Mesenchymal stem cell (in vitro differentiated cells and primary cell): ENCODE results near the gene SERPINB6.

Experiments used
- DNase-seq: peaks from one replicate; pipeline ENCODE4 v3.0.0-alpha.2; 2013
- H2AFZ ChIP-seq: one replicate; pipeline ENCODE4 v1.6.1; 2013; ENCODE audit warnings: low read depth, mild to moderate bottlenecking, control low read depth, inconsistent platforms, low read length, moderate library complexity
- H2AK5ac ChIP-seq: 2 replicates; pipeline ENCODE4 v1.6.1; 2013; ENCODE audit warnings: low read length, moderate library complexity, mild to moderate bottlenecking, inconsistent platforms; ENCODE audit not compliant: severe bottlenecking
- H2BK120ac ChIP-seq: one replicate; pipeline ENCODE4 v1.6.1; 2013; ENCODE audit warnings: low read depth, mild to moderate bottlenecking, inconsistent platforms, low read length, moderate library complexity
- H2BK12ac ChIP-seq, 2 experiments: one replicate each; pipeline ENCODE4 v1.6.1; 2013; ENCODE audit warnings: inconsistent platforms in 2 of 2, low read length in 2 of 2, mild to moderate bottlenecking in 2 of 2, moderate library complexity in 2 of 2, control low read depth in 1 of 2
- H2BK15ac ChIP-seq: one replicate; pipeline ENCODE4 v1.6.1; 2013; ENCODE audit warnings: mild to moderate bottlenecking, low read depth, inconsistent platforms; ENCODE audit not compliant: poor library complexity, severe bottlenecking
- H2BK5ac ChIP-seq: 2 replicates; pipeline ENCODE4 v1.6.1; 2013; ENCODE audit warnings: low read depth, mild to moderate bottlenecking, low read length, control low read depth, inconsistent platforms; ENCODE audit not compliant: poor library complexity, severe bottlenecking
- H3K14ac ChIP-seq, 2 experiments: one replicate each; pipeline ENCODE4 v1.6.1; 2013; ENCODE audit warnings: inconsistent platforms in 2 of 2, low read length in 2 of 2, control low read depth in 1 of 2, mild to moderate bottlenecking in 1 of 2, moderate library complexity in 1 of 2
- H3K18ac ChIP-seq, 2 experiments: one replicate each; pipeline ENCODE4 v1.6.1; 2013; ENCODE audit warnings: inconsistent platforms in 2 of 2, low read length in 2 of 2, control low read depth in 1 of 2, low read depth in 1 of 2, mild to moderate bottlenecking in 1 of 2
- H3K23ac ChIP-seq, 2 experiments: one replicate each; pipeline ENCODE4 v1.6.1; 2013; ENCODE audit warnings: inconsistent platforms in 2 of 2, low read length in 2 of 2, mild to moderate bottlenecking in 2 of 2, moderate library complexity in 2 of 2, control low read depth in 1 of 2
- H3K27ac ChIP-seq: 2 replicates; pipeline ENCODE4 v1.5.1; 2013; ENCODE audit warnings: mild to moderate bottlenecking, moderate library complexity, low read length, control low read depth, inconsistent platforms; ENCODE audit not compliant: poor library complexity, severe bottlenecking
- H3K27me3 ChIP-seq, 2 experiments: 2 replicates each; pipeline versions ENCODE4 v1.6.1 to v1.7.0; 2013; ENCODE audit warnings: low read length in 2 of 2, mild to moderate bottlenecking in 2 of 2, moderate library complexity in 2 of 2, control low read depth in 1 of 2, inconsistent platforms in 1 of 2; ENCODE audit not compliant: control insufficient read depth in 1 of 2, insufficient read depth in 1 of 2
- H3K36me3 ChIP-seq, 2 experiments: 2 replicates each; pipeline versions ENCODE4 v1.6.1 to v1.7.0; 2013; ENCODE audit warnings: low read length in 2 of 2, control low read depth in 1 of 2, inconsistent platforms in 1 of 2, low read depth in 1 of 2, mild to moderate bottlenecking in 1 of 2; ENCODE audit not compliant: insufficient read depth in 2 of 2, control insufficient read depth in 1 of 2
- H3K4ac ChIP-seq, 2 experiments: one replicate each; pipeline ENCODE4 v1.6.1; 2013; ENCODE audit warnings: inconsistent platforms in 2 of 2, low read length in 2 of 2, mild to moderate bottlenecking in 2 of 2, moderate library complexity in 2 of 2, control low read depth in 1 of 2, low read depth in 1 of 2
- H3K4me1 ChIP-seq: 2 replicates; pipeline ENCODE4 v1.6.1; 2013; ENCODE audit warnings: low read depth, low read length, control low read depth; ENCODE audit not compliant: control insufficient read depth, insufficient read depth
- H3K4me2 ChIP-seq: 2 replicates; pipeline ENCODE4 v1.6.1; 2013; ENCODE audit warnings: low read length, mild to moderate bottlenecking, inconsistent platforms; ENCODE audit not compliant: poor library complexity, severe bottlenecking
- H3K4me3 ChIP-seq, 2 experiments: 2 replicates each; pipeline versions ENCODE4 v1.5.1 to v1.7.0; 2013; ENCODE audit warnings: low read length in 2 of 2, mild to moderate bottlenecking in 2 of 2, control low read depth in 1 of 2, low read depth in 1 of 2; ENCODE audit not compliant: insufficient read depth in 1 of 2
- H3K79me1 ChIP-seq: replicated peaks from 2 replicates; pipeline ENCODE4 v1.6.1; 2013; ENCODE audit warnings: mild to moderate bottlenecking, control low read depth, low read length, inconsistent platforms; ENCODE audit not compliant: poor library complexity, severe bottlenecking
- H3K9ac ChIP-seq: 2 replicates; pipeline ENCODE4 v1.7.0; 2013; ENCODE audit warnings: mild to moderate bottlenecking, low read length, moderate library complexity
- H3K9me3 ChIP-seq: 2 replicates; pipeline ENCODE4 v1.7.0; 2013; ENCODE audit warnings: mild to moderate bottlenecking, low read length; ENCODE audit not compliant: control insufficient read depth
- H4K8ac ChIP-seq: one replicate; pipeline ENCODE4 v1.6.1; 2013; ENCODE audit warnings: inconsistent platforms, mild to moderate bottlenecking, low read length, moderate library complexity
- H4K91ac ChIP-seq: one replicate; pipeline ENCODE4 v1.6.1; 2013; ENCODE audit warnings: mild to moderate bottlenecking, low read length, inconsistent platforms
- WGBS: methylation state at CpG from one replicate; pipeline ENCODE4 v1.1.7; 2013; ENCODE audit warnings: mixed read lengths; 5-methylcytosine and 5-hydroxymethylcytosine counted together

Gene SERPINB6

DNA sequence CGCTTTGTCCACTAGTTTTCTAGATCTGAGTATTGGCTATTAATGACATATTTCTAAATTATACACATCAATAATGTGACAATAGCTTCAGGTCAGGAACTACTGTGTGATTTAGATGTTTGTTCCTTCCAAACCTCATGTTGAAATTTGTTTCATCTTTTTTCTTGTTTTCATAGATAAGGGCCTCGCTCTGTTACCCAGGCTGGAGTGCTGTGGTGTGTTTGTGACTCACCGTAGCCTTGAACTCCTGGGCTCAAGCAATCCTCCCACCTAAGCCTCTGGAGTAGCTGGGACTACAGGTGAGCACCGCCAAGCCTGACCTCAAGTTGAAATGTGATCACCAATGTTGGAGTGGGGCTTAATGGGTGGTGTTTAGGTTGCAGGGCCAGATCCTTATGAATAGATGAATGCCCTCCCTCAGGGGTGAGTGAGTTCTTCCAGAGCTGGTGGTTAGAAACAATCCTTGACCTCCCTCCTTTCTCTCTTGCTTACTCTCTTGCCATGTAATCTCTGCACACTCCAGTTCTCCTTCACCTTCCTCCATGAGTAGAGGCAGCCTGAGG, 22.5 kb upstream of the SERPINB6 start:
- no peak overlapping the region for H3K14ac ChIP-seq
- H3K4me3 ChIP-seq, result no peak overlapping the region
- H2BK120ac ChIP-seq, result no peak overlapping the region
- no peak overlapping the region for H3K18ac ChIP-seq
- no peak overlapping the region for H2AFZ ChIP-seq
- H3K79me1 ChIP-seq, result peaks cover 5% of the 10 kb centered on the region
- no peaks in the 10 kb centered on the region for H3K9me3 ChIP-seq
- no peak overlapping the region for H2AK5ac ChIP-seq
- 86% methylated on average over 3 of the region's 4 CpGs for WGBS
- no peaks in the 10 kb centered on the region for H3K27me3 ChIP-seq
- H3K23ac ChIP-seq, result no peak overlapping the region
- peaks cover 2% of the 10 kb centered on the region for H3K4me1 ChIP-seq
- no peaks in the 10 kb centered on the region for H3K36me3 ChIP-seq
- no peak overlapping the region for H3K27ac ChIP-seq
- H3K9ac ChIP-seq, result no peak overlapping the region
- H4K91ac ChIP-seq, result no peak overlapping the region
- no peak overlapping the region for H3K4me2 ChIP-seq
- H3K4ac ChIP-seq, result no peak overlapping the region
- no peak overlapping the region for H4K8ac ChIP-seq
- no peak overlapping the region for H2BK12ac ChIP-seq
- no peak for DNase-seq
- no peak overlapping the region for H2BK5ac ChIP-seq
- no peak overlapping the region for H2BK15ac ChIP-seq

DNA sequence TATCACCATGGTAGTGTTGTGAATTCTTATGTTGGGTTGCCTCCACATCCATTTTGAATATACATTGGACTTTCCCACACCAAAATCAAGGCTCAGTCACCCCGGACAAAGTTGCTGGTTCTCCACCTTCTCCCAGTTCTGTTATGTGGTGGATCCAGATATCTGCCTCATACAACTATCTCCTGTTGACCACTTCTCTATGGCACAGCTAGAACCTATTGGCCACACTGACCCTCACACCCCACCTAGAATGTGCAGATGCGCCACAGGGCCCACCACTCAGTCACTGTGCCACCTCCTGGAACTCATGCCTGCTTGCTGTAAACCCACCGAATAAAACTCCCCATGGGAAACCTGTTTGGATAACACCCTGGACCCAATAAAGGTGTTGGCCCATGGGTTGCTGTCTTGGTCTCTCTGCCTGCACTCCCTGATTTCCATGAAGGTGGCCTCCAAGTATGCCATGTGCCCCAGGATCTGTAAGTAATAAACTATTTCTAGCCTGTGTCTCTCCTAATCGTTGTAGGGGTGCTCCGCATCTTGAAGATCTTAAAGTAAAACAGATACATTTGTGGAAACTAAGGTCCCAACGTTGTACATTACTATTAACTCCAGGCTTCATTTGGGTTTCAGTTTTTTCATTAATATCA, 21.1 kb upstream of the SERPINB6 start:
- H4K8ac ChIP-seq, result no peak overlapping the region
- H3K4me2 ChIP-seq, result no peak overlapping the region
- H2AFZ ChIP-seq, result no peak overlapping the region
- no peak overlapping the region for H3K4me3 ChIP-seq
- peak overlapping the region in 1 of 2 experiments; percentile 28 for H3K18ac ChIP-seq
- H3K23ac ChIP-seq, result peak overlapping the region in 1 of 2 experiments; percentile 80
- no peak overlapping the region for H3K27ac ChIP-seq
- no peaks in the 10 kb centered on the region for H3K9me3 ChIP-seq
- WGBS, result 100% methylated on average over 5 of the region's 6 CpGs
- H2AK5ac ChIP-seq, result no peak overlapping the region
- H2BK12ac ChIP-seq, result no peak overlapping the region
- H3K9ac ChIP-seq, result no peak overlapping the region
- no peaks in the 10 kb centered on the region for H3K36me3 ChIP-seq
- H3K14ac ChIP-seq, result no peak overlapping the region
- no peak overlapping the region for H2BK15ac ChIP-seq
- no peak overlapping the region for H2BK120ac ChIP-seq
- peaks cover 5% of the 10 kb centered on the region for H3K79me1 ChIP-seq
- H3K27me3 ChIP-seq, result no peaks in the 10 kb centered on the region
- peak overlapping the region in 1 of 2 experiments; percentile 32 for H3K4ac ChIP-seq
- DNase-seq, result no peak
- no peak overlapping the region for H4K91ac ChIP-seq
- H2BK5ac ChIP-seq, result no peak overlapping the region
- H3K4me1 ChIP-seq, result peaks cover 5% of the 10 kb centered on the region

DNA sequence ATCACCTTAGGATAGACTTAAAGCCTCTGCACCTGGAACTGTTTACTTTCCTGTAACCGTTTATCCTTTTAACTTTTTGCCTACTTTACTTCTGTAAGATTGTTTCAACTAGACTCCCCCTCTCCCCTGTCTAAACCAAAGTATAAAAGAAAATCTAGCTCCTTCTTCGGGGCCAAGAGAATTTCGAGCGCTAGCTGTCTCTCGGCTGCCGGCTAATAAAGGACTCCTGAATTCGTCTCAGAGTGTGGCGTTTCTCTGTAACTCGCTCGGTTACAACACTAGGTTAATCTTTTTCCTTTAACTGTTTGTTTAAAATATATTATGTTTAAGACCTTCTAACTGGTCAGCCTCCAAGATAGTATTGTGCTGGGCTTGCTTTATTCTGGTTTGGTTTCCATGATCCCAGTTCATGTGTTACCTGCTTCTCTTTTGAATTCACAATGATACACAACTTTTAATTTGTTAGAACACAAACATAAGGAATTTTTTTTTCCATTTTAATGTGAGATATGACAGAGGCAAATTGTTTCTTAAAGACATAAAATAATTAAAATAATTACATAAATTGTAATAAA, 19.7 kb upstream of the SERPINB6 start:
- WGBS, result 14% methylated on average over 7 of the region's 10 CpGs

DNA sequence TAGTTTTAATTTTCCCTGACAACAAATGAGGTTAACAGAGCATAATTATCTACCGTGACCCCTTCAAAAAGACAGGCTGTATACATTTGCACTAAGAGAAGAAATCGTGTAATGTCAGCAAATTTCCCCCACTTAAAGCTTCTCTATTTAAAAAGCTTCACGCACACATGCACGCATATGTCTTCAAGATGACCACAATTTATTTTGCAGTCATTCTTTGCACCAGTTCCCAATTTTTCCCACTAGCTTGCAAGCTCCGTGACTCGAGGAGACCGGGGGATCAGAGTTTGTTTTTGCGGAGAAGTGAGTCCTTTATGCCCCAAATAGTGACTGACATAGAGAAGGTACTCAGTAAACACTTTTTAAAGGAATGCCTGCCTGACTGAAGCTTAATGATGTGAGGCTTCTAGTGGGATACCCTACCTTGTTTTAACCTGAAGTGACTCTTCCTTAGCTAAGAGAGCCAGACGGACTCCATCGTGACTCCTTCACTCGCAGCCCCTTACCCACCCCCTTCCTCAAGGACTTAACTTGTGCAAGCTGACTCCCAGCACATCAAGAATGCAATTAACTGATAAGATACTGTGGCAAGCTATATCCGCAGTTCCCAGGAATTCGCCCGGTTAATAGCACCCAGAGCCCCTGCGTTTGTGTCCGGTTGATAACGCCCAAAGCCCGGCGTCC, 19.0 kb upstream of the SERPINB6 start:
- peak; percentile 81 for DNase-seq
- WGBS, result 10% methylated on average over 19 of the region's 19 CpGs

More for the DNA sequence above, 19.7 kb upstream of the SERPINB6 start:
- Histone ChIP-seq H3K36me3 (no peaks in the 10 kb centered on the region), H3K23ac (no peak overlapping the region), H3K9ac (peak overlapping the region; percentile 95), H3K4ac (no peak overlapping the region), H2AFZ (no peak overlapping the region), H3K9me3 (no peaks in the 10 kb centered on the region), H3K4me3 (peak overlapping the region in 1 of 2 experiments; percentile 81), H3K27me3 (no peaks in the 10 kb centered on the region), H2BK5ac (no peak overlapping the region), H3K14ac (no peak overlapping the region), H3K79me1 (peaks cover 5% of the 10 kb centered on the region), H3K4me1 (peaks cover 5% of the 10 kb centered on the region), H2BK12ac (no peak overlapping the region), H2BK15ac (no peak overlapping the region), H4K91ac (no peak overlapping the region), H4K8ac (peak overlapping the region; percentile 4), H3K18ac (peak overlapping the region in 1 of 2 experiments; percentile 72), H3K4me2 (peak overlapping the region; percentile 83), H3K27ac (peak overlapping the region; percentile 99), H2AK5ac (no peak overlapping the region), H2BK120ac (no peak overlapping the region)
- peak; percentile 41 for DNase-seq

More for the DNA sequence above, 19.0 kb upstream of the SERPINB6 start:
- H3K27ac ChIP-seq, result peak overlapping the region; percentile 99
- H2BK15ac ChIP-seq, result no peak overlapping the region
- H2BK120ac ChIP-seq, result peak overlapping the region; percentile 42
- no peak overlapping the region for H4K91ac ChIP-seq
- peaks cover 5% of the 10 kb centered on the region for H3K79me1 ChIP-seq
- no peak overlapping the region for H2BK12ac ChIP-seq
- peak overlapping the region; percentile 95 for H3K9ac ChIP-seq
- H3K4ac ChIP-seq, result peak overlapping the region in 1 of 2 experiments; percentile 99
- peak overlapping the region; percentile 4 for H4K8ac ChIP-seq
- H3K18ac ChIP-seq, result peak overlapping the region; percentile 72 to 88
- no peak overlapping the region for H2AK5ac ChIP-seq
- H3K4me3 ChIP-seq, result peak overlapping the region; percentile 57 to 81
- peak overlapping the region; percentile 83 for H3K4me2 ChIP-seq
- no peak overlapping the region for H3K14ac ChIP-seq
- H3K4me1 ChIP-seq, result peaks cover 5% of the 10 kb centered on the region
- H3K36me3 ChIP-seq, result no peaks in the 10 kb centered on the region
- H2AFZ ChIP-seq, result no peak overlapping the region
- no peak overlapping the region for H3K23ac ChIP-seq
- H3K9me3 ChIP-seq, result no peaks in the 10 kb centered on the region
- peak overlapping the region; percentile 85 for H2BK5ac ChIP-seq
- H3K27me3 ChIP-seq, result no peaks in the 10 kb centered on the region
